Stomach (tissue), 4 donors: ENCODE results near the gene MLIP.

Experiments
- EP300 ChIP-seq: sonication (generic); formaldehyde crosslinking; IDR thresholded peaks from one replicate; pipeline ENCODE4 v1.6.1; 2017; ENCODE audit warnings: antibody characterized with exemption
- POLR2A ChIP-seq, 4 donors: fragments of 450-650 bp; IDR thresholded peaks; one replicate each; pipeline ENCODE4 v1.6.1; 2016; ENCODE audit warnings: antibody characterized with exemption in 4 of 4, control low read depth in 2 of 4, mild to moderate bottlenecking in 1 of 4, moderate library complexity in 1 of 4
- POLR2AphosphoS5 ChIP-seq, 3 donors: sonication (generic); formaldehyde crosslinking; IDR thresholded peaks; one replicate each; pipeline ENCODE4 v1.6.1; 2016; ENCODE audit warnings: antibody characterized with exemption in 3 of 3
- TF ChIP-seq, protein P1 (sequence below), 7 experiments: fragments of 450-650 bp in 4 of 7; fragments of 200-600 bp in 3 of 7; sonication (generic) in 3 of 7; IDR thresholded peaks; one replicate each; pipeline ENCODE4 v1.5.1; 2016 to 2019; ENCODE audit warnings: antibody characterized with exemption in 7 of 7, control low read depth in 2 of 7, mild to moderate bottlenecking in 1 of 7

DNA sequence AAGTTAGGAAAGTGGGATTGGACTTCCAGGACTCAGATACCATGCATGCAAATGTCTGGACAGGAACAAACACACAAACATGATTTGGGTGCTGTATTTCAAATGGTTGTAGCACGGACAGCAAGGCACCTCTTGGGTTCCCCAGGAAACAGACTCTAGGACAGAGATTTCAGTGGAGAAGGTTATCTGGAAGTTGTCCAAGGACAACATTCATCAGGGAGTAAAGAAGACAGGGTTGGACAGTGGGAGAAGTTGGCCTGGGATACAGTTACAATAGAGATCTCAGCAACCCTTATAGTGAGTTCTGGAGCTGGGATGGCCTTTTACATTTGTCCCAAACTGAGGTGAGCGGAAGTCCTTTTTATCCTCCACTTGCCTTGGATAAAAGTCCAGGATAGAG lies 177.2 kb downstream of the MLIP start:
- TF ChIP-seq, protein P1, sequence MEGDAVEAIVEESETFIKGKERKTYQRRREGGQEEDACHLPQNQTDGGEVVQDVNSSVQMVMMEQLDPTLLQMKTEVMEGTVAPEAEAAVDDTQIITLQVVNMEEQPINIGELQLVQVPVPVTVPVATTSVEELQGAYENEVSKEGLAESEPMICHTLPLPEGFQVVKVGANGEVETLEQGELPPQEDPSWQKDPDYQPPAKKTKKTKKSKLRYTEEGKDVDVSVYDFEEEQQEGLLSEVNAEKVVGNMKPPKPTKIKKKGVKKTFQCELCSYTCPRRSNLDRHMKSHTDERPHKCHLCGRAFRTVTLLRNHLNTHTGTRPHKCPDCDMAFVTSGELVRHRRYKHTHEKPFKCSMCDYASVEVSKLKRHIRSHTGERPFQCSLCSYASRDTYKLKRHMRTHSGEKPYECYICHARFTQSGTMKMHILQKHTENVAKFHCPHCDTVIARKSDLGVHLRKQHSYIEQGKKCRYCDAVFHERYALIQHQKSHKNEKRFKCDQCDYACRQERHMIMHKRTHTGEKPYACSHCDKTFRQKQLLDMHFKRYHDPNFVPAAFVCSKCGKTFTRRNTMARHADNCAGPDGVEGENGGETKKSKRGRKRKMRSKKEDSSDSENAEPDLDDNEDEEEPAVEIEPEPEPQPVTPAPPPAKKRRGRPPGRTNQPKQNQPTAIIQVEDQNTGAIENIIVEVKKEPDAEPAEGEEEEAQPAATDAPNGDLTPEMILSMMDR (IDR thresholded peaks at IDR 0.05): no peak
- TF ChIP-seq EP300 (no peak), POLR2AphosphoS5 (IDR thresholded peaks at IDR 0.05) (no peak), POLR2A (IDR thresholded peaks at IDR 0.05) (no peak)
